Stimulated activated naive B cell treated with anti-CD40 and anti-IgM and Interleukin-4, amounts not matched to agents 10 μg/mL and 1 μg/mL and 100 μg/mL, for 72 hours (primary cell): Measurements from ENCODE around the gene DCAF10.
"Not testable (repeated sequence)": the region's sequence is repeated elsewhere in the genome, so short reads cannot be mapped to it uniquely, and the experiment has no call there.

Experiments
- ATAC-seq, 2 donors: fragments of 150-1000 bp; cut with Tn5 transposase; replicated peaks; 2 replicates each; pipeline ENCODE4 v1.10.0; 2021; ENCODE audit warnings: moderate library complexity in 1 of 2
- DNase-seq: peaks from one replicate; pipeline ENCODE4 v3.0.0; 2021
- H3K27ac Mint-ChIP-seq: one replicate; pipeline ENCODE4 v1.8.0; 2022; ENCODE audit warnings: mild to moderate bottlenecking, mixed read lengths
- H3K27me3 Mint-ChIP-seq, 2 donors: one replicate each; pipeline ENCODE4 v1.8.0; 2022; ENCODE audit warnings: mixed read lengths in 2 of 2
- H3K36me3 Mint-ChIP-seq, 2 donors: one replicate each; pipeline ENCODE4 v1.8.0; 2022; ENCODE audit warnings: mixed read lengths in 2 of 2, mild to moderate bottlenecking in 1 of 2
- H3K4me1 Mint-ChIP-seq, 2 donors: one replicate each; pipeline ENCODE4 v1.8.0; 2022; ENCODE audit warnings: mixed read lengths in 2 of 2, mild to moderate bottlenecking in 1 of 2
- H3K4me3 Mint-ChIP-seq, 2 donors: one replicate each; pipeline ENCODE4 v1.8.0; 2022; ENCODE audit warnings: mild to moderate bottlenecking in 2 of 2, mixed read lengths in 2 of 2, moderate library complexity in 1 of 2
- H3K9me3 Mint-ChIP-seq, 2 donors: one replicate each; pipeline ENCODE4 v1.8.0; 2022; ENCODE audit warnings: mixed read lengths in 2 of 2, mild to moderate bottlenecking in 1 of 2

Gene DCAF10

DNA sequence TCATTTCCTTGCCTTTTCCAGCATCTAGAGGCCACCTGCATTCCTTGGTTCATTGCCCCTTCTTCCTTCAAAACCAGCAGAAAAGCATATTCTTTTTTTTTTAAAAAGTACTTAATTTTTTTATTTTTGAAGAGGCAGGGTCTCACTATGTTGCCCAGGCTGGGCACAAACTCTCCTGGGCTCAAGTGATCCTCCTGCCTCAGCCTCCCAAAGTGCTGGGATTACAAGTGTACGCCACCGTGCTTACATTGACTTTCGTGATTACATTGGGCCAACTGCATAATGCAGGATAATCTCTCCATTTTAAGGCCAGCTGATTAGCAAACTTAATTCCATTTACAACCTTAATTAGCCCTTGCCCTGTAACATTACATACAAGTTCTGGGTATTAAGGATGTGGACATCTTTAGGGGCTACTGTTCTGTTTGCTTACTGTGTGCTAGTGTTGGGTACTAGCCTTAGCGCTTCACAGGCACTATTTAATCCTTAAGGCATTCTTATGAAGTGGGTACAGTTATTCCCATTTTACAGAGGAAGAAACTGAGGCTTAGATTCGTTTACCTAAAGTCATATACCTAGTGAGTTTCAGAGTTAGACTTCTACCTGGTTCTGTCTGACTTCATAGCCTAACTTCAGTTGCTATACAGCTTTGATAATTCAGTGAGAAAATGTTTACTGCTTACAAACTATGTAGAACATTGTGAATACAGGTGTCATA is 69.6 kb downstream of the DCAF10 start:
- ATAC-seq (no peak), DNase-seq (no peak)
- Mint-ChIP-seq H3K4me1 (no peaks in the 10 kb centered on the region), H3K9me3 (no peaks in the 10 kb centered on the region), H3K4me3 (no peak overlapping the region), H3K36me3 (peaks cover 0 to 4% of the 10 kb centered on the region in 2 donors), H3K27ac (no peak overlapping the region), H3K27me3 (no peaks in the 10 kb centered on the region)

DNA sequence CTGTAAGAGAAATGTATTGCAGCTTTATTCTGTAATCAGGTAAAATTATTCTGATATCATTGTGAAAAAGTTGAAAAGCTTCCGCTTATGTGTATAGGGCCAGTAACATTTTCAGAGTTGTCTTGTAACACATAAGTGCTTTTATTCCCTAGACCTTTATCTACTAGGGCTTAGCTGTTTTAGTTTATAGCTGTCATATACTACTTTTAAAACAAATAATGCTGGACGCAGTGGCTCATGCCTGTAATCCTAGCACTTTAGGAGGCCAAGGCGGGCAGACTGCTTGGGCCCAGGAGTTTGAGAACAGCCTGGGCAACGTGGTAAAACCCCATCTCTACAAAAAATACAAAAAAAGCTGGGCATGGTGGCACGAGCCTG is 70.2 kb downstream of the DCAF10 start:
- peaks cover under 1 to 7% of the 10 kb centered on the region in 2 donors for H3K36me3 Mint-ChIP-seq
- no peaks in the 10 kb centered on the region for H3K4me1 Mint-ChIP-seq
- H3K9me3 Mint-ChIP-seq, result no peaks in the 10 kb centered on the region
- ATAC-seq (no peak), DNase-seq (no peak)
- no peak overlapping the region for H3K4me3 Mint-ChIP-seq
- no peaks in the 10 kb centered on the region for H3K27me3 Mint-ChIP-seq
- no peak overlapping the region for H3K27ac Mint-ChIP-seq

DNA sequence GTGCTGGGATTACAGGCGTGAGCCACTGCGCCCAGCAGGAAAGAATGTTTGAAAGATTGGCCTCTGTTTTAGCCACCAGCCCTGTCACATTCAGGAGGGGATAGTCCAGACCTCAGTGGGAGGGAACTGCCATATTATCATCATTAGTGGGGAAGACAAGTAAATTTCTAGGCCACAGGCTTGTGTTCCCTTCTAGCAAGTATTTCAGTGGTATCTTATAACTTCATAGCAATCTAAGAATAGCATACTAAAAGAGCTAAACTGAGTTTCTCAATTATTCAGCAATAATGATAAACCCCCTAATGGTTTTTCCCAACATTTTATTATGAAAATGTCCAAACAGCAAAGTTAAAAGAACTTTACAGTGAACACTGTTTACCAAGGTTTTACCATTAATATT is 73.4 kb downstream of the DCAF10 start:
- H3K4me1 Mint-ChIP-seq, result no peaks in the 10 kb centered on the region
- H3K27me3 Mint-ChIP-seq, result no peaks in the 10 kb centered on the region
- H3K9me3 Mint-ChIP-seq, result peaks cover 0 to 4% of the 10 kb centered on the region in 2 donors
- no peak for ATAC-seq
- DNase-seq, result no peak
- no peak overlapping the region for H3K27ac Mint-ChIP-seq
- peaks cover 14 to 27% of the 10 kb centered on the region in 2 donors for H3K36me3 Mint-ChIP-seq
- no peak overlapping the region for H3K4me3 Mint-ChIP-seq

DNA sequence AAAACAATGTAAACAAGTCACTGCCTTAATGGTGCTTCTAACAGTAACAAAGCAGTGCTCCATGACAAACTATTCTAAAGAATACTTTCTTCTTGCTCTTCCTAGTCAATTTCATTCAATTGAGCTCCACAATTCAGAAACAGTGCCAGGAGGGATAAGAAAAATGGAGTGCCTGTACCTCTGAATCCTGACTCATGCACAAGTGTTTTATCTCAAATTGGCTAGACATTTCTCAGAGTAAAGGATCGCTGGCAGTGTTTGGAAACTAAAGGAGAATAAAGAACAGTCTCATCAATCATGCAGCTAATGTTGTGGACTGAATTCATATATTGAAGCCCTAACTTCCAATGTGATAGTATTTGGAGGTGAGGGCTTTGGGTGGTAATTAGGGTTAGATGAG is 75.8 kb downstream of the DCAF10 start:
- H3K27ac Mint-ChIP-seq, result no peak overlapping the region
- no peaks in the 10 kb centered on the region for H3K4me1 Mint-ChIP-seq
- H3K4me3 Mint-ChIP-seq, result no peak overlapping the region
- H3K36me3 Mint-ChIP-seq, result peaks cover 22 to 39% of the 10 kb centered on the region in 2 donors
- no peak for ATAC-seq
- peaks cover 0 to 4% of the 10 kb centered on the region in 2 donors for H3K9me3 Mint-ChIP-seq
- no peaks in the 10 kb centered on the region for H3K27me3 Mint-ChIP-seq
- DNase-seq, result no peak

DNA sequence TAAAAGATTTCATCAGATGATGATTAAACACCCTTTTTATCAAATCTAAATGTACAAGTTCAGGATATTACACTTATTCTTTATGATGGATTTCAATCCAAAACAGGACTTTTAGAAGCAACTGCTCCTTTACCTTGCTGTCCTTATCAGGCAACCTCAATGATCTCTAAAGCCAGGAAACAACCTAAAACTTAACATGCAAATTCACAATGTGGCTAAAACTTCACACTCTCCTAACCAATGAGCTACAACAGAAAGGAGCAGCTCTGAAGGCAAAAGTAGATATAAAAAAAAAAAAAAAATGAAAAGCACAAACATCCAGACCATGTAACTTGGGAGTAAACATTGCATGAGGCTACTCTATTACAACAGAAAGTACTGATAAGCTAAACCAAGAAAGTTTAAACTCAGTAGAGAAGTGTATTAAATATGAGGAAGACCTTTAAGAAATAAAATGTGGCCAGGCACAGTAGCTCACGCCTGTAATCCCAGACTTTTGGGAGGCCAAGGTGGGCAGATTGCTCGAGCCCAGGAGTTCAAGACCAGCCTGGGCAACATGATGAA is 80.4 kb downstream of the DCAF10 start:
- no peak overlapping the region for H3K4me3 Mint-ChIP-seq
- H3K27ac Mint-ChIP-seq, result no peak overlapping the region
- H3K4me1 Mint-ChIP-seq, result peaks cover 0 to 2% of the 10 kb centered on the region in 2 donors
- no peak for ATAC-seq
- no peak for DNase-seq
- peaks cover 0 to 4% of the 10 kb centered on the region in 2 donors for H3K9me3 Mint-ChIP-seq
- no peaks in the 10 kb centered on the region for H3K27me3 Mint-ChIP-seq
- peaks cover 25 to 40% of the 10 kb centered on the region in 2 donors for H3K36me3 Mint-ChIP-seq

DNA sequence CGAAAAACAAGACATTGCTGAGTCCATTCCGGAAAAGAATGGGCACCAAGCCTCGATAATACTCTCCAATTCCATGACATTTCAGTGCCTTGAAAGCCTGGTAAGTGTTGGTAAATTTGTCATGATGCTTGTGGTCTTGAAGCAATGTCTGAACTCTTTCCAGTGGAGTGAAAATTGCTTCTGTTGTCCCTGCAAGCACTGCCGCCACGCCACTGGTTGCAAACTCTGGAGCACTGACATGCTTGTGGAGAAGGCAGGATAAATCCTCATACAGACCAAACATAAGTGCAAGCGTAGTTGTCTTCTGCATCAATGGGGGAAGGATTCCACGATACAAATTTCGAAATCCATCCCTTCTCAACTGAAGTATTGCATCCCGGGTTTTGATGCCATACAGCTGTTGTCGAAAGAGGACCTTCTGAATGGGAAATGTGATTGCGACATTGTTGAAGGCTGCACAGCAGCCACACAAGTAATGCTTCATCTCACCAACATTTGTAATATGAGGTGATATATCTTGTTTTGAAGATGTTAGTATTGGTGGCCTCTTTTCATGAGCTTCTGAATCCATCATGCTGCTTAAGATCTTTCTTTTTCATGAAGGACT is 87.5 kb downstream of the DCAF10 start:
- not testable (repeated sequence) for H3K27me3 Mint-ChIP-seq, H3K27ac Mint-ChIP-seq, H3K9me3 Mint-ChIP-seq, DNase-seq, ATAC-seq, H3K4me1 Mint-ChIP-seq, H3K4me3 Mint-ChIP-seq
- H3K36me3 Mint-ChIP-seq, result peaks cover 32 to 51% of the 10 kb centered on the region in 2 donors

DNA sequence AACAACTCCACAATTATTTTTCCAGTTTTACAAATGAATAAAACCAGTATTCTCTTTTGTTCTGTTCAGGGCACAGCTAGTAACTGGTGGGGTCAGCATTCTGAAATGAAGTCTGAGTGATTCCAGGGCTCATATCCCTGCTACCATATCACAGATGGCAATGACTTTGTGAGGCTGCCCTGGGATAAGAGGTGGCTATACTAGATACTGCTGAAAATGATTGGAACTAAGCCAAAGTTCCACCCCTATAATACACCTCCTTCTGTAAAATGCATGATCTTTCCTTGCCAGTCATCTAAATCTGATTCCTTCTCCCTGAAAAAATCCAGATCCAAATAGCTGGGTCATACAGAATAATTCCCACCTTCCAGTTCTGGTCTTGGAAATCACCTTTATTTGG is 88.9 kb downstream of the DCAF10 start:
- H3K36me3 Mint-ChIP-seq, result peaks cover 41 to 63% of the 10 kb centered on the region in 2 donors
- no peak for ATAC-seq
- no peaks in the 10 kb centered on the region for H3K9me3 Mint-ChIP-seq
- no peaks in the 10 kb centered on the region for H3K27me3 Mint-ChIP-seq
- H3K27ac Mint-ChIP-seq, result no peak overlapping the region
- peaks cover 0 to 5% of the 10 kb centered on the region in 2 donors for H3K4me1 Mint-ChIP-seq
- DNase-seq, result no peak
- no peak overlapping the region for H3K4me3 Mint-ChIP-seq

DNA sequence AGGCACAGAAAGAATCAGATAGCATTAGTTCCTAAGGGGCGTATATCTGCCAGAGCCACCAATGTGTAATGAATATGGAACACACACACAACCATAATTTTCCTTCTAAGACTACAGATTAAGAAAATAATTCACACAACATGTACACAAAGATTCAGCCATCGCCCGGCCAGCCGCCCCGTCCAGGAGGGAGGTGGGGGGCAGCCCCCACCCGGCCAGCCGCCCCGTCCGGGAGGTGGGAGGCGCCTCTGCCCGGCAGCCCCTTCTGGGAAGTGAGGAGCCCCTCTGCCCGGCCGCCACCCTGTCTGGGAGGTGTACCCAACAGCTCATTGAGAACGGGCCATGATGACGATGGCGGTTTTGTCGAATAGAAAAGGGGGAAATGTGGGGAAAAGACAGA is 90.4 kb downstream of the DCAF10 start:
- not testable (repeated sequence) for DNase-seq, H3K9me3 Mint-ChIP-seq, H3K27ac Mint-ChIP-seq, H3K27me3 Mint-ChIP-seq, ATAC-seq, H3K4me1 Mint-ChIP-seq, H3K4me3 Mint-ChIP-seq
- peaks cover 45 to 70% of the 10 kb centered on the region in 2 donors for H3K36me3 Mint-ChIP-seq

DNA sequence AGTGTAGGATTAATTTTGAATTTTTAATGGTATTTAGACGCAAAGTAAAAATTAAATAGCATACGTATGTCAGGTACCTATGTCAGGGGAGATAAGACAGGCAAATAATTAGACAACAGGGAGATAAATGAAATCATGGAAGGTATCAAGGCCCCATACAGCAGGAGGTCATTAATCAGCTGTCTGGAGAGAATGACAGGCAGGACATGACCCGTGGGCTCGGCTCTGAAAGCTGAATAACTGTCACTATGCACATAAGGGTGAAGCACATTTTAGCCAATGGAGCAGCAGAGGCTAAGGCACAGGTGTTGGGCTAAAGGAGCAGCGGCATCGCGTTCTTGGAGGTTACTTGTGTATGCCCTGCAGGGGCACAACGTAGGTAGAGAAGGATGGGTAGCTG is 91.5 kb downstream of the DCAF10 start:
- Mint-ChIP-seq H3K9me3 (no peaks in the 10 kb centered on the region), H3K36me3 (peaks cover 47 to 72% of the 10 kb centered on the region in 2 donors), H3K4me1 (peaks cover 0 to 5% of the 10 kb centered on the region in 2 donors), H3K27ac (no peak overlapping the region), H3K27me3 (no peaks in the 10 kb centered on the region), H3K4me3 (no peak overlapping the region)
- DNase-seq (no peak), ATAC-seq (no peak)

DNA sequence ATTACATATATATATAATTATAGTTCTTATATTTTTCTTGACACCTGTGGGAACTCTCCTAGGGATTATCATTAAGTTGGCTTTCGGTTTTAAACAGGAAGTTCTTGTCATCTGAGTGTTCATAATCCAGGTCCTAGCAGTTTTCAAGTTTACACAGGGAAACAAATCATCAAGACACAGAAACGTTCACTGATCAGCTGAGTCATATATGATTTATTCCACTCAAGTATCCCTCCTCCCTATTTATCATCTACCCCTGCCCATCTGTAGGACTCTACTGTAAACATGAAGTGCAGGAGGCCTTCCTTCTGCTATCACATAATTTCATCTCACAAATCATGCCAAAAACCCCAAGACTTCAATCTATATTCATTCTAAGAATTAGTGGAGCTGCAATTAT is 97.1 kb downstream of the DCAF10 start:
- Mint-ChIP-seq H3K36me3 (peaks cover 36 to 52% of the 10 kb centered on the region in 2 donors), H3K27ac (no peak overlapping the region), H3K27me3 (no peaks in the 10 kb centered on the region), H3K4me3 (no peak overlapping the region), H3K9me3 (no peaks in the 10 kb centered on the region), H3K4me1 (peaks cover 5 to 7% of the 10 kb centered on the region in 2 donors)
- DNase-seq (no peak), ATAC-seq (no peak)

DNA sequence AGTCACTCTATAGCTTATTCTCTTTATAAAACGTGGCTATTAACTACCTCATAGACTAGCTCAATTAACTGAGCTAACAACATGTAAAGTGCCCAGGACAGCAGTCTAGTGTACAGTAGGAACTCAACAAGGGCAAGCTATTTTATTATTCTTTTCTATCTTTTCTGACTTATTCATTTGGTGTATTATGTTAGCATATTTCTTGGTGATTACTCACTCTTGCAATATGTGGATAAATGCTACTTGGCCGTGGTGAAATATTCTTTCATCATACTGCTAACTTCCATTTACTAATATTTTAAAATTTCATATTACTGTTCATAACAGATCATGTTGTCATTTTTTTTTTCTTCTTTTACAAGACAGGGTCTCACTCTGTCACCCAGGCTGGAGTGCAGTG is 98.4 kb downstream of the DCAF10 start:
- Mint-ChIP-seq H3K9me3 (no peaks in the 10 kb centered on the region), H3K4me3 (no peak overlapping the region), H3K36me3 (peaks cover 24 to 39% of the 10 kb centered on the region in 2 donors), H3K27me3 (no peaks in the 10 kb centered on the region), H3K27ac (no peak overlapping the region), H3K4me1 (peaks cover 9 to 11% of the 10 kb centered on the region in 2 donors)
- ATAC-seq (no peak), DNase-seq (no peak)

DNA sequence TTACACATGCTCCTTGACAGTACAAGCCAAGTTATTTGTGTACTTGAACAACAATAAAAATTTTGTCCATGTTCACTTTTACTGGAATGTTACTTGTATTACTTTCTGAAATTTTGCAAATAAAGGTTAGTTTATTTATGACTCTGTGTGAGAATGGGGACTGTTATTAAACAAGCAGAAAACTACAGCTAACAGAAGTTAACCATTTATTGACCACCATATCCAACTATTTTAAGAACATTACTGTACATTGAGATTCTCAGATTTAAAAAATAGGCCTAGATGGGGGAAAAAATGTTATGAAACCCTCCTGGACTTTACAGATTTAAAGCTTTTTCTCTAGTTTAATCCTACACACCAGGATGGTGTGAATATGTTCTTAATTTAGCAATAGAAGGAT is 101.5 kb downstream of the DCAF10 start:
- H3K4me1 Mint-ChIP-seq, result peaks cover 14 to 23% of the 10 kb centered on the region in 2 donors
- H3K4me3 Mint-ChIP-seq, result no peak overlapping the region
- no peaks in the 10 kb centered on the region for H3K9me3 Mint-ChIP-seq
- DNase-seq (no peak), ATAC-seq (no peak)
- H3K27me3 Mint-ChIP-seq, result no peaks in the 10 kb centered on the region
- H3K27ac Mint-ChIP-seq, result no peak overlapping the region
- H3K36me3 Mint-ChIP-seq, result peaks cover 12 to 15% of the 10 kb centered on the region in 2 donors

DNA sequence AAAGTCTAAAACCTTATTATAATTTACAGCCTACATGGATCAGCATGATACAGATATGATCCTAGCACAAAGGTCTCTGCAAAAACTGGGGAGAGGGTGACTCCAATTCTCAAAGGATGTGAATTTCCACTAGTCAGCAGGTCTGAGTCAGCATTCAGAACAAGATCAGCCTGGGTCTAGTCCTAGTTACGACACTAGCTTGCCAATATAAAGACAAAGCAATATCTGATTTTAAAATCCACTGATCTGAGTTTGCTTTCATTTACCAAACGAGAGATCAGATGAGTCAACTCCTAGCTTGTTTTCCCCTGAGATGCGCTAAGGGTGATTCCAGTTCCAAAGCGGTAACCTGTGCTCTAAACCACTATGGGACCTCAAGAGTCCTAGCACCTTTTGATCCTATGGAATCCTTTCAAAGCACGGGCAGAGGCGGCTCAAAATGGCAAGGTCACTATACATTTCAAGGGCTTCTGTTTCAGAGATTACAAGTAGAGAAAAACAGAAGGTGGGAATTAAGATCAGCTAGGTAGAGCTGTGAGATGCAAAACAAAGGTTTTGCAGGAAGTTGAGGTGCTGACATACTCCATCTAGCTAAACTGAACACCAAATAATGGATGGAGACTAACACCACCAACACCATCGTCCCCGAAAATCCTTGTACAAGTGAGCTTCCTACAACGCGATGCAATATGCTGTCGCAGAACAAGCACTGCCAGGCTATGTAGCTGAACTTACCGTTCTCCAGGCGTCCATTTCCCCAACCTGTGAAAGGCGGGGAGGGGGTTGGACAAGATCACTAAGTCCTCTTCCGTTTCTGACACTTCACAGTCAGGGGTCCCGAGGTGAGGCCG is 102.4 kb downstream of the DCAF10 start:
- no peak for DNase-seq
- H3K4me1 Mint-ChIP-seq, result peaks cover 12 to 23% of the 10 kb centered on the region in 2 donors

More for the DNA sequence above, 102.4 kb downstream of the DCAF10 start:
- Mint-ChIP-seq H3K27me3 (no peaks in the 10 kb centered on the region), H3K36me3 (peaks cover 7 to 10% of the 10 kb centered on the region in 2 donors), H3K9me3 (no peaks in the 10 kb centered on the region), H3K27ac (peak overlapping the region; percentile 98), H3K4me3 (peak overlapping the region; percentile 92 to 97)
- ATAC-seq, result peak; percentile 15 to 28
